Measurements from ENCODE around the gene CARS1. TPM values are rescaled to one million over a fixed set of nuclear protein-coding genes. Genes with fewer than 3 reads are reported as not detected.

The CARS1 gene
- total and polyA plus RNA-seq, 10 of the 15 experiments (the other 5 are each of a cell fraction or from before 2014, with no cell fraction given) = 7.8 to 60.6 (median 45.7) TPM

- 46% methylated on average over 23 of the region's 23 CpGs for WGBS (ENCODE audit: insufficient coverage, insufficient replicate concordance, low lambda C conversion rate, missing lambda C conversion rate)
- ATAC-seq (no peak), FAIRE-seq (no peak), DNase-seq (ENCODE audit: low read depth, low spot score) (no peak)
- Histone ChIP-seq H3K27ac (ENCODE audit: control insufficient read depth, insufficient read depth) (no peak overlapping the region), H3K79me2 (ENCODE audit: control insufficient read depth, insufficient read depth, low read length) (no peaks in the 10 kb centered on the region), H3K4me1 (ENCODE audit: control insufficient read depth, insufficient read depth, low read length) (no peaks in the 10 kb centered on the region), H3K27me3 (replicated peaks in 1 of 2; ENCODE audit: control insufficient read depth in 2 of 2, insufficient read depth in 2 of 2, low read length in 1 of 2) (no peaks in the 10 kb centered on the region; a peak in 1 of 4 replicates), H3K9me3 (replicated peaks; ENCODE audit: control insufficient read depth, insufficient read depth, low read length) (no peaks in the 10 kb centered on the region), H3K36me3 (ENCODE audit: control insufficient read depth in 2 of 2, insufficient read depth in 2 of 2, low read length in 1 of 2) (no peaks in the 10 kb centered on the region), H2AFZ (ENCODE audit: control insufficient read depth, low read depth, low read length) (no peak overlapping the region), H3K4me2 (ENCODE audit: control insufficient read depth, insufficient read depth) (no peak overlapping the region), H3K4me3 (no peak overlapping the region), H3K9ac (ENCODE audit: control insufficient read depth, insufficient read depth, low read length) (no peak overlapping the region), H4K20me1 (ENCODE audit: control insufficient read depth, insufficient read depth) (no peaks in the 10 kb centered on the region)
- ChIA-PET POLR2A (no interaction called here), RAD21 (ENCODE audit: unreplicated experiment) (no interaction called here), CTCF (interaction anchor here (1.6 kb wide), 1 partner anchor 14 kb away, joined by 3 read pairs; no protein-coding TSS in a partner anchor), SMC1A (ENCODE audit: uncharacterized antibody, unreplicated experiment) (no interaction called here)
- no TSS peak for BruUV-seq (replicated peaks)
- TF ChIP-seq RFX5 (IDR thresholded peaks at IDR 0.05; ENCODE audit: low read depth, low read length) (no peak), ZBTB40 (IDR thresholded peaks at IDR 0.05; ENCODE audit: borderline replicate concordance) (no peak), ZNF687 (IDR thresholded peaks at IDR 0.05) (no peak), KLF5 (IDR thresholded peaks at IDR 0.05; ENCODE audit: partially characterized antibody) (no peak), BACH1 (IDR thresholded peaks at IDR 0.05; ENCODE audit: borderline replicate concordance) (no peak), HDAC6 (IDR thresholded peaks at IDR 0.05; ENCODE audit: unreplicated experiment) (no peak), NFYA (IDR thresholded peaks at IDR 0.05; ENCODE audit: borderline replicate concordance, low read depth, low read length) (no peak), YY1 (IDR thresholded peaks at IDR 0.05; ENCODE audit: low read depth, low read length) (no peak), JUND (IDR thresholded peaks at IDR 0.05; ENCODE audit: low read depth, low read length) (no peak), GABPA (IDR thresholded peaks at IDR 0.05; ENCODE audit: low read depth) (no peak), E2F8 (IDR thresholded peaks at IDR 0.05; ENCODE audit: low read depth, partially characterized antibody) (no peak)
- intact Hi-C loops (cut with micrococcal nuclease; ENCODE audit: unreplicated experiment) = no loop called here
- in situ Hi-C loops (cut with MboI) = no loop called here
These were observed 48.0 kb upstream of the CARS1 start for GRCh38 chr11:3104961-3105790.

Measured in GM12878 (cell line).